Fibroblast of pulmonary artery (primary cell): ENCODE measurements around the gene UNC5A.
A peak's percentile ranks its signal among the peaks of the same experiment; 100 is the strongest.
"Not testable (repeated sequence)": the region's sequence is repeated elsewhere in the genome, so short reads cannot be mapped to it uniquely, and the experiment has no call there.

Experiments used
- DNase-seq: peaks from one replicate; pipeline ENCODE4 v3.0.0-alpha.2; 2010; ENCODE audit warnings: low read depth
- H3K4me3 ChIP-seq: replicated peaks from 2 replicates; pipeline ENCODE4 v1.5.1; 2011; ENCODE audit warnings: low read depth, mild to moderate bottlenecking, control low read depth, low read length, moderate library complexity
- CTCF ChIP-seq: IDR thresholded peaks from 2 replicates; pipeline ENCODE4 v1.5.1; 2011; ENCODE audit warnings: mild to moderate bottlenecking, control low read depth, low read length, inconsistent platforms; ENCODE audit errors: missing control alignments

UNC5A gene

DNA sequence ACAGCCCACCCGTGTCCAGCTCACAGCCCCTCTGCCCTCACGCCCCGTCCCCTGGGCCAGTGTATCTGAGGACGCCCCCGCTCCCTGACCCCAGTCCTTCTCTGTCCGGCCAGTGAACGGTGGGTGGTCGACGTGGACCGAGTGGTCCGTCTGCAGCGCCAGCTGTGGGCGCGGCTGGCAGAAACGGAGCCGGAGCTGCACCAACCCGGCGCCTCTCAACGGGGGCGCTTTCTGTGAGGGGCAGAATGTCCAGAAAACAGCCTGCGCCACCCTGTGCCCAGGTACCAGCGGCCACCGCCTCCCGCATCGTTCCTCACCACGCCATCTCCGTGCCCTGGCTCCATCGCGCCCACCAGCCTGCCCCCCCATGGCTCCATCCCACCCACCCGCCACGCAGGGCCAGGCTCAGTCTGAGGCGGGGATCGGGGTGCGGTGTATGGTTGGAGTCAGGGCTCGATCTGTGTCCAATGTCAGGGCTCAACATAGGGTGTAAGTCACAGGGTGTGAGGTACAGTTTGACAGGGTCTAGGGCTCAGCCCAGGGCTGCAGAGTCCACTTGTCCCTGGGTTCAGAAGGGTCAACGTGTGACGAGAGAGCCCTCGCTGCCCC, 59.2 kb downstream of the UNC5A start:
- DNase-seq, result no peak
- no peak for TF ChIP-seq CTCF
- H3K4me3 ChIP-seq, result no peak overlapping the region

DNA sequence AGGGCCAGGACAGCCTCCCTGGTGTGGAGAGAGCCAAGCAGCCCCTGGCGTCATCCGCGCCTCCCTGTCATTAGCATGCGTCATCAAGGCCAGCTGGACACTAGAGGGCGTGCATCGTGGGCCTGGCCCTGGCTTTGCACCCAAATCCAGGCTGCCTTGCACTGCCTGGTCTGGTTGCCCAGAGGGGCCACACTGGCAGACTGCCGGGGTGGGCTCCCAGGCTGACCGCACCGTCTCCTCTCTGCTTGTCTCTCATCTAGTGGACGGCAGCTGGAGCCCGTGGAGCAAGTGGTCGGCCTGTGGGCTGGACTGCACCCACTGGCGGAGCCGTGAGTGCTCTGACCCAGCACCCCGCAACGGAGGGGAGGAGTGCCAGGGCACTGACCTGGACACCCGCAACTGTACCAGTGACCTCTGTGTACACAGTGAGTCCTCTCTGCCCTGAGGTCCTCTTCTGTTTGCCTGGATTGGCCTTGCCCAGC, 59.8 kb downstream of the UNC5A start:
- H3K4me3 ChIP-seq, result no peak overlapping the region
- TF ChIP-seq CTCF, result peak; percentile 49
- peak; percentile 63 for DNase-seq

GRCh38 chr5:176870644-176871043, 60.3 kb downstream of the UNC5A start:
- DNase-seq, H3K4me3 ChIP-seq: not testable (repeated sequence)

- not testable (repeated sequence) for DNase-seq
Measured at GRCh38 chr5:176872586-176872985, 62.2 kb downstream of the UNC5A start.

DNA sequence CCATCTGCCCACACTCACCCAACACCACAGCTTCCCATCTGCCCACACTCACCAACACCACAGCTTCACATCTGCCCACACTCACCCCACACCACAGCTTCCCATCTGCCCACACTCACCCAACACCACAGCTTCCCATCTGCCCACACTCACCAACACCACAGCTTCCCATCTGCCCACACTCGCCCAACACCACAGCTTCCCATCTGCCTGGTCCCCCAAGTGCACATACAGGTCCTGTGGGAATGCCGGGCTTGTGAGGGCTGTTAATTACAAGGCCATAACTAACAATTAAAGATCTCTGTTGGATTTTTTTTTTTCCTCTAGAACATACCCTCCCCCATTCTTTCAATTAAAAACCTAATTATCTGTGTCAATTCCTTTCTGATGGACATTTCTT, 62.7 kb downstream of the UNC5A start:
- H3K4me3 ChIP-seq, DNase-seq: not testable (repeated sequence)

More at GRCh38 chr5:176872586-176872985, 62.2 kb downstream of the UNC5A start:
- not testable (repeated sequence) for H3K4me3 ChIP-seq

GRCh38 chr5:176873541-176874172, 63.3 kb downstream of the UNC5A start:
- no peak for DNase-seq
- no peak for TF ChIP-seq CTCF
- H3K4me3 ChIP-seq, result no peak overlapping the region

- H3K4me3 ChIP-seq, result no peak overlapping the region
- DNase-seq, result no peak
- TF ChIP-seq CTCF, result no peak
Measured at GRCh38 chr5:176874198-176874780, 63.9 kb downstream of the UNC5A start.

- no peak for DNase-seq
- H3K4me3 ChIP-seq, result no peak overlapping the region
- no peak for TF ChIP-seq CTCF
Measured at GRCh38 chr5:176875014-176875550, 64.7 kb downstream of the UNC5A start.
